Sigmoid colon (tissue), 3 donors: ENCODE data around the gene TRIM75.

Experiments
- POLR2A ChIP-seq, 2 donors: fragments of 450-650 bp; IDR thresholded peaks; one replicate each; pipeline ENCODE4 v1.6.1; 2016; ENCODE audit warnings: antibody characterized with exemption in 2 of 2, mild to moderate bottlenecking in 2 of 2, moderate library complexity in 2 of 2
- TF ChIP-seq, protein P1 (sequence below), 4 experiments: fragments of 450-650 bp in 3 of 4; fragments of 200-600 bp in 1 of 4; IDR thresholded peaks; one replicate each; pipeline ENCODE4 v1.5.1; 2016 to 2019; ENCODE audit warnings: antibody characterized with exemption in 4 of 4, mild to moderate bottlenecking in 3 of 4, moderate library complexity in 2 of 4

DNA sequence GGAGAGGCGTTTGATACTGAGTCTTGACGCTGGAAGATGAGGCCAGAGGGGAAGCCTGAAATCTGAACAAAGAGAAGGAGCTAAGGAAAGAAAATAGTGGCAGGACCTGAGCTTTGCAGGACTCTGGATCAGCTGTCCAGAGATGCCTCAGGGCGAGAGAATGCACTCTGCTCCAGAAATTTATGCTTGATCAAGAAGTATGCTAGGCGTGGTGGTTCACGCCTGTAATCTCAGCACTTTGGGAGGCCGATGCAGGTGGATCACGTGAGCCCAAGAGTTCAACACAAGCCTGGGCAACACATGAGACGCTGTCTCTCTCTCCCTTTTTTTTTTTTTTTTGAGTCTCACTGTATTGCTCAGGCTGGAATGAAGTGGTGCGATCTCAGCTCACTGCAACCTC, 1.9 kb downstream of the TRIM75 start:
- TF ChIP-seq, protein P1, sequence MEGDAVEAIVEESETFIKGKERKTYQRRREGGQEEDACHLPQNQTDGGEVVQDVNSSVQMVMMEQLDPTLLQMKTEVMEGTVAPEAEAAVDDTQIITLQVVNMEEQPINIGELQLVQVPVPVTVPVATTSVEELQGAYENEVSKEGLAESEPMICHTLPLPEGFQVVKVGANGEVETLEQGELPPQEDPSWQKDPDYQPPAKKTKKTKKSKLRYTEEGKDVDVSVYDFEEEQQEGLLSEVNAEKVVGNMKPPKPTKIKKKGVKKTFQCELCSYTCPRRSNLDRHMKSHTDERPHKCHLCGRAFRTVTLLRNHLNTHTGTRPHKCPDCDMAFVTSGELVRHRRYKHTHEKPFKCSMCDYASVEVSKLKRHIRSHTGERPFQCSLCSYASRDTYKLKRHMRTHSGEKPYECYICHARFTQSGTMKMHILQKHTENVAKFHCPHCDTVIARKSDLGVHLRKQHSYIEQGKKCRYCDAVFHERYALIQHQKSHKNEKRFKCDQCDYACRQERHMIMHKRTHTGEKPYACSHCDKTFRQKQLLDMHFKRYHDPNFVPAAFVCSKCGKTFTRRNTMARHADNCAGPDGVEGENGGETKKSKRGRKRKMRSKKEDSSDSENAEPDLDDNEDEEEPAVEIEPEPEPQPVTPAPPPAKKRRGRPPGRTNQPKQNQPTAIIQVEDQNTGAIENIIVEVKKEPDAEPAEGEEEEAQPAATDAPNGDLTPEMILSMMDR (IDR thresholded peaks at IDR 0.05): no peak
- no peak for TF ChIP-seq POLR2A (IDR thresholded peaks at IDR 0.05)
